Measurements from ENCODE around the gene WDR1.

DNA sequence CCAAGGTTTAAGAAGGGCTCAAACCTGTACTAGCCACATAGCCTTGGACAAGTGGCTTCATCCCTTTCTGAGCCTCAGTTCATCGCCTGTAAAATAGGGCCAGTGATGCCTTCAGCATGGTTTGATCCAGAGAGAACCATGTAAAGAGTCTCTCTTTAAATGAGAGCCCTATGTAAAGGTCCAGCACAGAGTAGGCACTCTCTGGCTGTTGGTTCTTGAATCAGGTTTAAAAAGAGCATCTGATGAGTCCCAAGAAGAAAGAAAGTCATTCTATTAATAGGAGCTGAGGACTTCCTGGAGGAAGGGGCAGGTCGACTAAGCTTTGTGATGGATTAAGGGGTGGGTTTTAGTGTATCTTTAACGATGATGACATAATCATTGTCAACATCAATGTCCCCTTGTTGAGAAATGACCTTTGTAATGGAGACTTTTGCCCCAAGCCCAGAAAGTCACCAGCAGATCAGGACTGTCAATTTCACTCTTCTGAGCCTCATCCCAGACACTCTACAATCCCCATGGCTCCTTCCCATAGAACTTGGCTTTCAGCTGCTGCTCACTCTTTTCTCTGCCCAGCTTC lies 91.3 kb downstream of the WDR1 start:
- TF ChIP-seq, protein P1, sequence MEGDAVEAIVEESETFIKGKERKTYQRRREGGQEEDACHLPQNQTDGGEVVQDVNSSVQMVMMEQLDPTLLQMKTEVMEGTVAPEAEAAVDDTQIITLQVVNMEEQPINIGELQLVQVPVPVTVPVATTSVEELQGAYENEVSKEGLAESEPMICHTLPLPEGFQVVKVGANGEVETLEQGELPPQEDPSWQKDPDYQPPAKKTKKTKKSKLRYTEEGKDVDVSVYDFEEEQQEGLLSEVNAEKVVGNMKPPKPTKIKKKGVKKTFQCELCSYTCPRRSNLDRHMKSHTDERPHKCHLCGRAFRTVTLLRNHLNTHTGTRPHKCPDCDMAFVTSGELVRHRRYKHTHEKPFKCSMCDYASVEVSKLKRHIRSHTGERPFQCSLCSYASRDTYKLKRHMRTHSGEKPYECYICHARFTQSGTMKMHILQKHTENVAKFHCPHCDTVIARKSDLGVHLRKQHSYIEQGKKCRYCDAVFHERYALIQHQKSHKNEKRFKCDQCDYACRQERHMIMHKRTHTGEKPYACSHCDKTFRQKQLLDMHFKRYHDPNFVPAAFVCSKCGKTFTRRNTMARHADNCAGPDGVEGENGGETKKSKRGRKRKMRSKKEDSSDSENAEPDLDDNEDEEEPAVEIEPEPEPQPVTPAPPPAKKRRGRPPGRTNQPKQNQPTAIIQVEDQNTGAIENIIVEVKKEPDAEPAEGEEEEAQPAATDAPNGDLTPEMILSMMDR (conservative IDR thresholded peaks at IDR 0.05; ENCODE audit: low read length): no peak
- TF ChIP-seq EZH2phosphoT487 (IDR thresholded peaks at IDR 0.05; ENCODE audit: borderline replicate concordance, low read depth, low read length): no peak
